Heart left ventricle (tissue), 13 donors: ENCODE measurements around the gene CSTB.

ENCODE experiments used
- POLR2A ChIP-seq, 2 donors: fragments of 450-650 bp; IDR thresholded peaks; one replicate each; pipeline ENCODE4 v1.6.1; 2017; ENCODE audit warnings: antibody characterized with exemption in 2 of 2, mild to moderate bottlenecking in 2 of 2, moderate library complexity in 2 of 2
- TF ChIP-seq, protein P1 (sequence below), 12 donors: fragments of 200-600 bp; sonication (generic) in 4 of 12; IDR thresholded peaks; one replicate each; pipeline versions ENCODE4 v1.5.0 to v1.8.0; 2018 to 2022; ENCODE audit warnings: antibody characterized with exemption in 12 of 12, mild to moderate bottlenecking in 5 of 12
- donor health status: ischemic (EF 13 %, LVEDD 7.1; RV severe dilation, severe dysfunction).
- donor health status: DM: no; HTN: yes; CAD: no.
- donor health status: DM: no; HTN: no; CAD: no.
- donor health status: ischemic (EF 25% LVEDD 6.9; RV normal size, moderate dysfunction).
- donor health status: ischemic (EF 25% LVEDD 5.7; RV mildly dilated, moderate dysfunction).
- donor health status: ischemic (EF 35%, LVEDD 5.7; RV mildly dilated, moderate dysfunction).
- donor health status: nonischemic (EF 11% LVEDD 7.7; RV severe dilation, severe dysfunction).
- donor health status: DM: yes; HTN: yes; CAD: no.
- donor health status: PGD.
- donor health status: ischemic (EF 29% LVEDD 5.4; RV normal size, mild dysfunction).
- donor health status: nonischemic (EF 23%, LVEDD 6.1; RV moderate dilation, normal function).

DNA sequence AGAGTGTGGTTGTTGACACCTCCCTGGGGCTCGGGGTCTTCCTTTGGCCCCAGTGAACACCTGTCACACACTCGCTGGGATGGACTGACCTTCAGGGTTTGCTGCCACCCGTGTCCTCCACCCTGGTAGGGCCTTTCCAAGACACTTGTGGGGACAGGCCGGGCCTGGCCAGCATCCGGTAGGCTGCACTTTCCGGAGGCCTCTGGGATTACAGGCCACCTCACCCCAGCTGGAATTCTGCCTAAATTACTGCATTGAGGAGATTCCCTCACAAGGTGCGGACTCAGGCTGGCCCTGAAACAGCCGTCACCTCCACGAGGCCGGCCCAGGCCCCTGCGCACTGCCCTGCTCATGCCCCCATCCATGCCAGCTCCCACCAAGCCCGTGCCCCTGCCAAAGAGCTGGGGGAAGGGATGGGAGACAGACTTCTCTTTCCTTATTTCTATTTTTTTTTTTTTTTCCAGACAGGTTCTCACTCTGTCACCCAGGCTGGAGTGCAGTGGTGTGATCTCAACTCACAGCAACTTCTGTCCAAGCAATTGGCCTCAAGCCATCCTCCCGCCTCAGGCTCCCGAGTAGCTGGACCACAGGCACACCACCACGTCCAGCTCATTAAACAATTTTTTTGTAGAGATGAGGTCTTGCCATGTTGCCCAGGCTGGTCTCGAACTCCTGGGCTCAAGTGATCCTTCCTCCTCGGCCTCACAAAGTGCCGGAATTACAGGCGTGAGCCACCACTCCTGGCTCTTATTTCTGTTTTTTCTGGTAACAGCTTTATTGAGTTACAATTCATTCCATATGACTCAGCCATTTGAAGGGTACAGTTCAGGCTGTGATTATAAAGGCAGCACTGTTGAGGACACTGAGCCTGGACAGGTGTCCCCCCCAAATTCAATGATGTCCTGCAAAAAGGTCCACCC, 11.3 kb downstream of the CSTB start:
- no peak for TF ChIP-seq POLR2A (IDR thresholded peaks at IDR 0.05)
- TF ChIP-seq, protein P1, sequence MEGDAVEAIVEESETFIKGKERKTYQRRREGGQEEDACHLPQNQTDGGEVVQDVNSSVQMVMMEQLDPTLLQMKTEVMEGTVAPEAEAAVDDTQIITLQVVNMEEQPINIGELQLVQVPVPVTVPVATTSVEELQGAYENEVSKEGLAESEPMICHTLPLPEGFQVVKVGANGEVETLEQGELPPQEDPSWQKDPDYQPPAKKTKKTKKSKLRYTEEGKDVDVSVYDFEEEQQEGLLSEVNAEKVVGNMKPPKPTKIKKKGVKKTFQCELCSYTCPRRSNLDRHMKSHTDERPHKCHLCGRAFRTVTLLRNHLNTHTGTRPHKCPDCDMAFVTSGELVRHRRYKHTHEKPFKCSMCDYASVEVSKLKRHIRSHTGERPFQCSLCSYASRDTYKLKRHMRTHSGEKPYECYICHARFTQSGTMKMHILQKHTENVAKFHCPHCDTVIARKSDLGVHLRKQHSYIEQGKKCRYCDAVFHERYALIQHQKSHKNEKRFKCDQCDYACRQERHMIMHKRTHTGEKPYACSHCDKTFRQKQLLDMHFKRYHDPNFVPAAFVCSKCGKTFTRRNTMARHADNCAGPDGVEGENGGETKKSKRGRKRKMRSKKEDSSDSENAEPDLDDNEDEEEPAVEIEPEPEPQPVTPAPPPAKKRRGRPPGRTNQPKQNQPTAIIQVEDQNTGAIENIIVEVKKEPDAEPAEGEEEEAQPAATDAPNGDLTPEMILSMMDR (IDR thresholded peaks at IDR 0.05): no peak
